Hepatocyte (in vitro differentiated cells): Measurements from ENCODE around the gene ROBO1. TPM values are rescaled to one million over a fixed set of nuclear protein-coding genes. Genes with fewer than 3 reads are reported as not detected.

ENCODE experiments used
- DNase-seq: peaks from one replicate; pipeline ENCODE4 v3.0.0-alpha.2; 2016; ENCODE audit warnings: low spot score
- H2AFZ ChIP-seq: fragments of 200-600 bp; sonication (generic); 2 replicates; pipeline ENCODE4 v1.6.0; 2016; ENCODE audit warnings: antibody characterized with exemption, mild to moderate bottlenecking
- H3K27ac ChIP-seq: fragments of 200-600 bp; sonication (generic); 2 replicates; pipeline ENCODE4 v1.5.1; 2016; ENCODE audit warnings: mild to moderate bottlenecking
- H3K27me3 ChIP-seq: fragments of 200-600 bp; sonication (generic); 2 replicates; pipeline ENCODE4 v1.6.1; 2016
- H3K36me3 ChIP-seq: fragments of 200-600 bp; sonication (generic); replicated peaks from 2 replicates; pipeline ENCODE4 v1.5.1; 2016; ENCODE audit warnings: low read depth; ENCODE audit not compliant: insufficient read depth
- H3K4me1 ChIP-seq: fragments of 200-600 bp; sonication (generic); 2 replicates; pipeline ENCODE4 v1.5.1; 2016; ENCODE audit warnings: mild to moderate bottlenecking, moderate library complexity; ENCODE audit not compliant: insufficient read depth
- H3K4me2 ChIP-seq: fragments of 200-600 bp; sonication (generic); 2 replicates; pipeline ENCODE4 v1.6.0; 2016
- H3K4me3 ChIP-seq: fragments of 200-600 bp; sonication (generic); 2 replicates; pipeline ENCODE4 v1.5.1; 2016; ENCODE audit warnings: mild to moderate bottlenecking
- H3K79me2 ChIP-seq: fragments of 200-600 bp; sonication (generic); 2 replicates; pipeline ENCODE4 v1.6.0; 2017; ENCODE audit warnings: mild to moderate bottlenecking
- H3K9me2 ChIP-seq: fragments of 200-600 bp; sonication (generic); replicated peaks from 2 replicates; pipeline ENCODE4 v1.6.0; 2017; ENCODE audit warnings: mild to moderate bottlenecking; ENCODE audit not compliant: insufficient read depth
- H3K9me3 ChIP-seq: fragments of 200-600 bp; sonication (generic); 2 replicates; pipeline ENCODE4 v1.5.1; 2016; ENCODE audit warnings: low read depth, mild to moderate bottlenecking
- H4K20me1 ChIP-seq: fragments of 200-600 bp; sonication (generic); 2 replicates; pipeline ENCODE4 v1.6.0; 2016; ENCODE audit warnings: mild to moderate bottlenecking; ENCODE audit not compliant: insufficient read depth, poor library complexity, severe bottlenecking
- EZH2 ChIP-seq: fragments of 200-600 bp; sonication (generic); IDR thresholded peaks from 2 replicates; pipeline ENCODE4 v1.6.1; 2016; ENCODE audit warnings: antibody characterized with exemption, mild to moderate bottlenecking, borderline replicate concordance
- EZH2phosphoT487 ChIP-seq: fragments of 200-600 bp; sonication (generic); IDR thresholded peaks from one replicate; pipeline ENCODE4 v1.6.1; 2018; ENCODE audit warnings: antibody characterized with exemption, mild to moderate bottlenecking, low read depth, moderate library complexity; ENCODE audit not compliant: unreplicated experiment, severe bottlenecking
- WGBS: methylation state at CpG from one replicate; pipeline ENCODE4 v1.1.6; 2016; ENCODE audit warnings: low lambda C conversion rate; ENCODE audit errors: missing lambda C conversion rate; 5-methylcytosine and 5-hydroxymethylcytosine counted together
- polyA plus RNA-seq: library from polyadenylated mRNA; unstranded; fragments of >200 nt; fragmentation: Nextera tagmentation; extraction: Ambion mirVana; gene quantifications from 2 replicates; pipeline ENCODE4 v1.2.1, GENCODE V29; 2016
- total RNA-seq: library from RNA; depleted of rRNA; stranded (reverse); fragments of >200 nt; gene quantifications from 2 replicates; pipeline ENCODE4 v1.2.3, GENCODE V29; 2014
- TF ChIP-seq, protein P1 (sequence below): fragments of 200-600 bp; sonication (generic); IDR thresholded peaks from 2 replicates; pipeline ENCODE4 v1.5.1; 2016; ENCODE audit warnings: antibody characterized with exemption, mild to moderate bottlenecking; ENCODE audit not compliant: poor library complexity

The ROBO1 gene
- total and polyA plus RNA-seq, 2 experiments from 2014 or later = 13.6 to 44.3 TPM

- H3K4me2 ChIP-seq = no peak overlapping the region
- H3K4me3 ChIP-seq = no peak overlapping the region
- no peaks in the 10 kb centered on the region for H3K36me3 ChIP-seq
- WGBS = 32% methylated on average over 1 of the region's 1 CpG
- H3K9me2 ChIP-seq = no peaks in the 10 kb centered on the region
- no peaks in the 10 kb centered on the region for H3K9me3 ChIP-seq
- H4K20me1 ChIP-seq = no peaks in the 10 kb centered on the region
- no peak for DNase-seq
- H3K27ac ChIP-seq = no peak overlapping the region
- no peaks in the 10 kb centered on the region for H3K79me2 ChIP-seq
- no peaks in the 10 kb centered on the region for H3K4me1 ChIP-seq
- H2AFZ ChIP-seq = no peak overlapping the region
- TF ChIP-seq EZH2 (no peak), EZH2phosphoT487 (no peak)
- TF ChIP-seq, protein P1, sequence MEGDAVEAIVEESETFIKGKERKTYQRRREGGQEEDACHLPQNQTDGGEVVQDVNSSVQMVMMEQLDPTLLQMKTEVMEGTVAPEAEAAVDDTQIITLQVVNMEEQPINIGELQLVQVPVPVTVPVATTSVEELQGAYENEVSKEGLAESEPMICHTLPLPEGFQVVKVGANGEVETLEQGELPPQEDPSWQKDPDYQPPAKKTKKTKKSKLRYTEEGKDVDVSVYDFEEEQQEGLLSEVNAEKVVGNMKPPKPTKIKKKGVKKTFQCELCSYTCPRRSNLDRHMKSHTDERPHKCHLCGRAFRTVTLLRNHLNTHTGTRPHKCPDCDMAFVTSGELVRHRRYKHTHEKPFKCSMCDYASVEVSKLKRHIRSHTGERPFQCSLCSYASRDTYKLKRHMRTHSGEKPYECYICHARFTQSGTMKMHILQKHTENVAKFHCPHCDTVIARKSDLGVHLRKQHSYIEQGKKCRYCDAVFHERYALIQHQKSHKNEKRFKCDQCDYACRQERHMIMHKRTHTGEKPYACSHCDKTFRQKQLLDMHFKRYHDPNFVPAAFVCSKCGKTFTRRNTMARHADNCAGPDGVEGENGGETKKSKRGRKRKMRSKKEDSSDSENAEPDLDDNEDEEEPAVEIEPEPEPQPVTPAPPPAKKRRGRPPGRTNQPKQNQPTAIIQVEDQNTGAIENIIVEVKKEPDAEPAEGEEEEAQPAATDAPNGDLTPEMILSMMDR = no peak
- H3K27me3 ChIP-seq = no peaks in the 10 kb centered on the region
These were observed 669.7 kb downstream of the ROBO1 start for GRCh38 chr3:79097964-79098660.

DNA sequence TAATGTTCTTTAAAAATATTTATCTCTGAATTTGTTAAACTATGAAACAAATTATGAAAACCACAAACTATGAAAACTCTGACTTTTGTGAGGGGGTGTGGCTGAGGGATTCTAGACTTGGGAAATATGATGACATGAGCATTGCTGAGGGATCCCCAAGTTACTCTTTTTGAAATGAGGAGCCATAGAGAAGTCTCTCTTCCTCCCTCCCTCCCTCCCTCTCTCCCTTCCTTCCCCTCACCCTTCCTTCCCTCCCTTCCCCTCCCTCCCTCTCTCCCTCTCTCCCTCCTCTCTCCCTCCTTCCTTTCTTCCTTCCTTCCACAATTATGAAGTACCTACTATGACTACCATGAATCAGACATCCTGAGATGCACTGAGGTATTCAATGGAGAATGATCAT is 673.1 kb downstream of the ROBO1 start:
- Histone ChIP-seq H3K9me2 (no peaks in the 10 kb centered on the region), H3K36me3 (no peaks in the 10 kb centered on the region), H3K4me3 (no peak overlapping the region), H3K79me2 (no peaks in the 10 kb centered on the region), H3K27ac (no peak overlapping the region), H2AFZ (no peak overlapping the region), H3K4me1 (no peaks in the 10 kb centered on the region), H3K4me2 (no peak overlapping the region), H3K9me3 (no peaks in the 10 kb centered on the region), H4K20me1 (no peaks in the 10 kb centered on the region), H3K27me3 (no peaks in the 10 kb centered on the region)
- TF ChIP-seq EZH2phosphoT487 = no peak
- no peak for TF ChIP-seq EZH2
- no peak for DNase-seq

GRCh38 chr3:79086514-79086913 is 681.3 kb downstream of the ROBO1 start:
- Histone ChIP-seq H3K9me2 (no peaks in the 10 kb centered on the region), H3K4me1 (no peaks in the 10 kb centered on the region), H3K79me2 (no peaks in the 10 kb centered on the region), H3K27ac (no peak overlapping the region), H3K4me3 (no peak overlapping the region), H4K20me1 (no peaks in the 10 kb centered on the region), H3K4me2 (peak overlapping the region; percentile 43), H3K36me3 (no peaks in the 10 kb centered on the region), H2AFZ (no peak overlapping the region), H3K27me3 (peaks cover 12% of the 10 kb centered on the region), H3K9me3 (no peaks in the 10 kb centered on the region)
- WGBS = 3% methylated on average over 6 of the region's 6 CpGs
- TF ChIP-seq, protein P1 = peak; percentile 77
- TF ChIP-seq EZH2phosphoT487 = no peak
- peak; percentile 74 for DNase-seq

DNA sequence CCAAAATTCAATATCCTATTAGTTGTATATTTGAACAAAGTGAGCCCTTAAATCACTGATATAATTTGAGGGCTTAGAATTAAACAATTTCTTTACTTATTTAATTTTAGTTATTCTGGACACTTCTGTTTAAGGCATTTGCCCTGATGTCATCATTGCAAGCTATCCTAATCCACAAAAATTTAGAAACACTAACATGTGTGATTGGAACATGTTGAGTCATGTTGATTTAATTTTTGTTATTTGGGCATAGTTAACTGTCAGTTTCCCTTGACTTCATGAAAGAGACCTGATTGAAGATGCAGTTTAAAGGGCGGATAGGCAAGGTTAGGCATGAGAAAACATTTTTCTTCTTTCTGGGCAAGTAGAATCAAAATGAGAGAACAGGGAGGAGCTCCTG is 682.6 kb downstream of the ROBO1 start:
- WGBS = 85% methylated on average over 1 of the region's 1 CpG
- H3K36me3 ChIP-seq = no peaks in the 10 kb centered on the region
- TF ChIP-seq EZH2phosphoT487 = no peak
- TF ChIP-seq EZH2 = no peak
- TF ChIP-seq, protein P1 = no peak

More for the DNA sequence above, 682.6 kb downstream of the ROBO1 start:
- no peak for DNase-seq
- Histone ChIP-seq H4K20me1 (no peaks in the 10 kb centered on the region), H3K4me3 (no peak overlapping the region), H3K9me3 (no peaks in the 10 kb centered on the region), H2AFZ (no peak overlapping the region), H3K27me3 (peaks cover 12% of the 10 kb centered on the region), H3K9me2 (no peaks in the 10 kb centered on the region), H3K4me1 (no peaks in the 10 kb centered on the region), H3K4me2 (no peak overlapping the region), H3K27ac (no peak overlapping the region), H3K79me2 (no peaks in the 10 kb centered on the region)
